GM18498 (cell line): ENCODE data around the gene SFMBT2.
"Not testable (repeated sequence)": the region's sequence is repeated elsewhere in the genome, so short reads cannot be mapped to it uniquely, and the experiment has no call there.

ENCODE experiments used
- ATAC-seq: cut with Tn5 transposase; IDR thresholded peaks from one replicate; pipeline ENCODE4 v1.9.1; 2021; ENCODE audit warnings: mild to moderate bottlenecking, moderate library complexity; ENCODE audit not compliant: unreplicated experiment

SFMBT2 gene

GRCh38 chr10:7193369-7193768, 217.5 kb downstream of the SFMBT2 start:
- ATAC-seq, result peak; percentile 52

GRCh38 chr10:7192831-7193361, 217.9 kb downstream of the SFMBT2 start:
- peak; percentile 50 for ATAC-seq

GRCh38 chr10:7192061-7192460, 218.8 kb downstream of the SFMBT2 start:
- ATAC-seq, result no peak

GRCh38 chr10:7190772-7191171, 220.1 kb downstream of the SFMBT2 start:
- ATAC-seq, result not testable (repeated sequence)

- no peak for ATAC-seq
Observed at GRCh38 chr10:7189909-7190308, 220.9 kb downstream of the SFMBT2 start.

GRCh38 chr10:7188456-7189050, 222.3 kb downstream of the SFMBT2 start:
- no peak for ATAC-seq

- ATAC-seq, result no peak
Observed at GRCh38 chr10:7186387-7187018, 224.3 kb downstream of the SFMBT2 start.

GRCh38 chr10:7185367-7185690, 225.5 kb downstream of the SFMBT2 start:
- ATAC-seq, result peak; percentile 25

GRCh38 chr10:7184660-7185366, 226.0 kb downstream of the SFMBT2 start:
- peak; percentile 76 for ATAC-seq

GRCh38 chr10:7184116-7184515, 226.7 kb downstream of the SFMBT2 start:
- ATAC-seq, result not testable (repeated sequence)

- ATAC-seq, result not testable (repeated sequence)
Observed at GRCh38 chr10:7182327-7182726, 228.5 kb downstream of the SFMBT2 start.

- ATAC-seq, result no peak
Observed at GRCh38 chr10:7181420-7181819, 229.4 kb downstream of the SFMBT2 start.

- no peak for ATAC-seq
Observed at GRCh38 chr10:7179536-7179935, 231.3 kb downstream of the SFMBT2 start.

GRCh38 chr10:7173948-7174347, 236.9 kb downstream of the SFMBT2 start:
- no peak for ATAC-seq

GRCh38 chr10:7171825-7172224, 239.0 kb downstream of the SFMBT2 start:
- ATAC-seq, result no peak

- no peak for ATAC-seq
Observed at GRCh38 chr10:7170626-7171322, 240.1 kb downstream of the SFMBT2 start.

- no peak for ATAC-seq
Observed at GRCh38 chr10:7168414-7168813, 242.4 kb downstream of the SFMBT2 start.

- ATAC-seq, result no peak
Observed at GRCh38 chr10:7165500-7166177, 245.2 kb downstream of the SFMBT2 start.

- no peak for ATAC-seq
Observed at GRCh38 chr10:7164955-7165354, 245.9 kb downstream of the SFMBT2 start.

- no peak for ATAC-seq
Observed at GRCh38 chr10:7162331-7162730, 248.5 kb downstream of the SFMBT2 start.
